H1 (cell line): ENCODE results near the gene EVX2.

ENCODE experiments used
- CTCF ChIP-seq, 3 experiments: IDR thresholded peaks; 1 replicate in 2 of 3; 2 replicates in 1 of 3; pipeline versions ENCODE4 v1.5.1 to v1.6.1; 2011; ENCODE audit warnings: low read length in 3 of 3, mild to moderate bottlenecking in 3 of 3, inconsistent platforms in 2 of 3, low read depth in 1 of 3, moderate library complexity in 1 of 3; ENCODE audit not compliant: insufficient read depth in 1 of 3; ENCODE audit errors: control extremely low read depth in 1 of 3
- EZH2 ChIP-seq: fragments of 200-600 bp; sonication (generic); IDR thresholded peaks from 2 replicates; pipeline ENCODE4 v1.7.1; 2012; ENCODE audit warnings: low read depth, mild to moderate bottlenecking, moderate library complexity, low read length, inconsistent platforms; ENCODE audit not compliant: severe bottlenecking

GRCh38 chr2:176100547-176101140 is 16.9 kb upstream of the EVX2 start:
- TF ChIP-seq CTCF (IDR thresholded peaks at IDR 0.05; ENCODE audit: control extremely low read depth in 1 of 3, insufficient read depth in 1 of 3, low read depth in 1 of 3, low read length in 3 of 3), result no peak
- TF ChIP-seq EZH2, result peak; percentile 1
